ENCODE data around the gene TPGS1.

DNA sequence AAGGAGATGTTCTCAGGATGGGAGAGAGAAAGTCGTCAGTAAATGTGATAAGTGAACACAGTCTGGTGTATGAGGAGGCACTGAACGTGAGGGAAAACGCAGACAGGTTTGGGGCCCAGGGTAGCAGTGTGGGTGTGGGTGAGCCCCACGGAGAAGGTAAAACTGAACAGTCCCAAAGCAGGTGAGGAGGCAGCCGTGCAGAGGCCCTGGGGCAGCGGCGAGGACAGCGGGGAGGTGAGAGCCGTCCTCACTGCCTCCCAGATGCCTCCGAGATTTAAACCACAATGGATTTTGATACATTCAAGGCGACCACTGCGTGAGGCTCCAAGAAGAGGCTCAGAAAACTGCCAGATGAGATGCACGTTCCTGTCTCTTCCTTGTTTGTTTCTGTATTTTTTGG, 31.9 kb upstream of the TPGS1 start:
- TF ChIP-seq, protein P1, sequence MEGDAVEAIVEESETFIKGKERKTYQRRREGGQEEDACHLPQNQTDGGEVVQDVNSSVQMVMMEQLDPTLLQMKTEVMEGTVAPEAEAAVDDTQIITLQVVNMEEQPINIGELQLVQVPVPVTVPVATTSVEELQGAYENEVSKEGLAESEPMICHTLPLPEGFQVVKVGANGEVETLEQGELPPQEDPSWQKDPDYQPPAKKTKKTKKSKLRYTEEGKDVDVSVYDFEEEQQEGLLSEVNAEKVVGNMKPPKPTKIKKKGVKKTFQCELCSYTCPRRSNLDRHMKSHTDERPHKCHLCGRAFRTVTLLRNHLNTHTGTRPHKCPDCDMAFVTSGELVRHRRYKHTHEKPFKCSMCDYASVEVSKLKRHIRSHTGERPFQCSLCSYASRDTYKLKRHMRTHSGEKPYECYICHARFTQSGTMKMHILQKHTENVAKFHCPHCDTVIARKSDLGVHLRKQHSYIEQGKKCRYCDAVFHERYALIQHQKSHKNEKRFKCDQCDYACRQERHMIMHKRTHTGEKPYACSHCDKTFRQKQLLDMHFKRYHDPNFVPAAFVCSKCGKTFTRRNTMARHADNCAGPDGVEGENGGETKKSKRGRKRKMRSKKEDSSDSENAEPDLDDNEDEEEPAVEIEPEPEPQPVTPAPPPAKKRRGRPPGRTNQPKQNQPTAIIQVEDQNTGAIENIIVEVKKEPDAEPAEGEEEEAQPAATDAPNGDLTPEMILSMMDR (IDR thresholded peaks at IDR 0.05) = no peak
- no peak for TF ChIP-seq POLR2A (IDR thresholded peaks at IDR 0.05)
